ENCODE measurements around the gene TET1. TPM values are rescaled to one million over a fixed set of nuclear protein-coding genes. Genes with fewer than 3 reads are reported as not detected.
"Not testable (repeated sequence)": the region's sequence is repeated elsewhere in the genome, so short reads cannot be mapped to it uniquely, and the experiment has no call there.

Gene TET1
- 15.1 TPM for total RNA-seq

GRCh38 chr10:68560186-68560942 is at the start of gene TET1:
TET1 (plus strand) TSS chr10:68560337; CDS start chr10:68572339, 12,002 bp downstream.
- Histone ChIP-seq H3K27ac (ENCODE audit: low read depth, low read length) (no peak within 1 kb of the TSS), H3K4me1 (ENCODE audit: control insufficient read depth in 3 of 3, insufficient read depth in 3 of 3, low read length in 3 of 3) (peaks cover 0 to 12% (median 4%) of the 10 kb centered on the region in 3 donors), H3K4me3 (ENCODE audit: low read length in 3 of 3) (peak within 1 kb of the TSS; percentile 72 to 81 (median 80)), H3K36me3 (ENCODE audit: control insufficient read depth in 3 of 3, insufficient read depth in 3 of 3, low read length in 3 of 3) (no peaks in the 10 kb centered on the region), H3K9me3 (ENCODE audit: control insufficient read depth in 3 of 3, low read length in 3 of 3) (no peaks in the 10 kb centered on the region), H3K27me3 (ENCODE audit: control insufficient read depth in 3 of 3, insufficient read depth in 3 of 3, low read length in 3 of 3) (peaks cover 0 to 17% (median 8%) of the 10 kb centered on the region in 3 donors), H3K9ac (ENCODE audit: low read depth in 1 of 3, low read length in 3 of 3) (peak within 1 kb of the TSS; percentile 59 to 83 (median 77))

- not testable (repeated sequence) for H3K9ac ChIP-seq (ENCODE audit: low read depth in 1 of 3, low read length in 3 of 3); H3K36me3 ChIP-seq (ENCODE audit: control insufficient read depth in 3 of 3, insufficient read depth in 3 of 3, low read length in 3 of 3); H3K4me1 ChIP-seq (ENCODE audit: control insufficient read depth in 3 of 3, insufficient read depth in 3 of 3, low read length in 3 of 3); H3K9me3 ChIP-seq (ENCODE audit: control insufficient read depth in 3 of 3, low read length in 3 of 3); H3K27me3 ChIP-seq (ENCODE audit: control insufficient read depth in 3 of 3, insufficient read depth in 3 of 3, low read length in 3 of 3); H3K4me3 ChIP-seq (ENCODE audit: low read length in 3 of 3); H3K27ac ChIP-seq (ENCODE audit: low read depth, low read length)
These were observed 43.9 kb upstream of the TET1 start for GRCh38 chr10:68516216-68516615.

GRCh38 chr10:68516766-68517165 is 43.4 kb upstream of the TET1 start:
- H3K9ac ChIP-seq (ENCODE audit: low read depth in 1 of 3, low read length in 3 of 3), result no peak overlapping the region
- H3K9me3 ChIP-seq (ENCODE audit: control insufficient read depth in 3 of 3, low read length in 3 of 3), result no peaks in the 10 kb centered on the region
- peaks cover 0 to 2% (median 0%) of the 10 kb centered on the region in 3 donors for H3K36me3 ChIP-seq (ENCODE audit: control insufficient read depth in 3 of 3, insufficient read depth in 3 of 3, low read length in 3 of 3)
- H3K4me1 ChIP-seq (ENCODE audit: control insufficient read depth in 3 of 3, insufficient read depth in 3 of 3, low read length in 3 of 3), result no peaks in the 10 kb centered on the region
- no peak overlapping the region for H3K27ac ChIP-seq (ENCODE audit: low read depth, low read length)
- no peak overlapping the region for H3K4me3 ChIP-seq (ENCODE audit: low read length in 3 of 3)
- H3K27me3 ChIP-seq (ENCODE audit: control insufficient read depth in 3 of 3, insufficient read depth in 3 of 3, low read length in 3 of 3), result no peaks in the 10 kb centered on the region

- Histone ChIP-seq H3K36me3 (ENCODE audit: control insufficient read depth in 3 of 3, insufficient read depth in 3 of 3, low read length in 3 of 3) (peaks cover 0 to 4% (median 0%) of the 10 kb centered on the region in 3 donors), H3K9me3 (ENCODE audit: control insufficient read depth in 3 of 3, low read length in 3 of 3) (no peaks in the 10 kb centered on the region), H3K27ac (ENCODE audit: low read depth, low read length) (no peak overlapping the region), H3K27me3 (ENCODE audit: control insufficient read depth in 3 of 3, insufficient read depth in 3 of 3, low read length in 3 of 3) (no peaks in the 10 kb centered on the region), H3K9ac (ENCODE audit: low read depth in 1 of 3, low read length in 3 of 3) (no peak overlapping the region), H3K4me3 (ENCODE audit: low read length in 3 of 3) (no peak overlapping the region), H3K4me1 (ENCODE audit: control insufficient read depth in 3 of 3, insufficient read depth in 3 of 3, low read length in 3 of 3) (no peaks in the 10 kb centered on the region)
These were observed 42.9 kb upstream of the TET1 start for GRCh38 chr10:68517188-68517587.

GRCh38 chr10:68518609-68519008 is 41.5 kb upstream of the TET1 start:
- not testable (repeated sequence) for H3K27me3 ChIP-seq (ENCODE audit: control insufficient read depth in 3 of 3, insufficient read depth in 3 of 3, low read length in 3 of 3); H3K4me1 ChIP-seq (ENCODE audit: control insufficient read depth in 3 of 3, insufficient read depth in 3 of 3, low read length in 3 of 3); H3K4me3 ChIP-seq (ENCODE audit: low read length in 3 of 3); H3K27ac ChIP-seq (ENCODE audit: low read depth, low read length); H3K9ac ChIP-seq (ENCODE audit: low read depth in 1 of 3, low read length in 3 of 3); H3K9me3 ChIP-seq (ENCODE audit: control insufficient read depth in 3 of 3, low read length in 3 of 3); H3K36me3 ChIP-seq (ENCODE audit: control insufficient read depth in 3 of 3, insufficient read depth in 3 of 3, low read length in 3 of 3)

GRCh38 chr10:68525490-68526038 is 34.6 kb upstream of the TET1 start:
- H3K27ac ChIP-seq (ENCODE audit: low read depth, low read length); H3K4me3 ChIP-seq (ENCODE audit: low read length in 3 of 3); H3K27me3 ChIP-seq (ENCODE audit: control insufficient read depth in 3 of 3, insufficient read depth in 3 of 3, low read length in 3 of 3); H3K36me3 ChIP-seq (ENCODE audit: control insufficient read depth in 3 of 3, insufficient read depth in 3 of 3, low read length in 3 of 3); H3K9ac ChIP-seq (ENCODE audit: low read depth in 1 of 3, low read length in 3 of 3); H3K4me1 ChIP-seq (ENCODE audit: control insufficient read depth in 3 of 3, insufficient read depth in 3 of 3, low read length in 3 of 3); H3K9me3 ChIP-seq (ENCODE audit: control insufficient read depth in 3 of 3, low read length in 3 of 3): not testable (repeated sequence)

GRCh38 chr10:68526634-68527307 is 33.4 kb upstream of the TET1 start:
- Histone ChIP-seq H3K9ac (ENCODE audit: low read depth in 1 of 3, low read length in 3 of 3) (peak overlapping the region; percentile 91 to 100 (median 98)), H3K27ac (ENCODE audit: low read depth, low read length) (peak overlapping the region; percentile 98), H3K27me3 (ENCODE audit: control insufficient read depth in 3 of 3, insufficient read depth in 3 of 3, low read length in 3 of 3) (no peaks in the 10 kb centered on the region), H3K4me1 (ENCODE audit: control insufficient read depth in 3 of 3, insufficient read depth in 3 of 3, low read length in 3 of 3) (peaks cover 4 to 8% (median 7%) of the 10 kb centered on the region in 3 donors), H3K9me3 (ENCODE audit: control insufficient read depth in 3 of 3, low read length in 3 of 3) (no peaks in the 10 kb centered on the region), H3K4me3 (ENCODE audit: low read length in 3 of 3) (peak overlapping the region; percentile 96 to 99 (median 98)), H3K36me3 (ENCODE audit: control insufficient read depth in 3 of 3, insufficient read depth in 3 of 3, low read length in 3 of 3) (peaks cover 0 to 2% (median 2%) of the 10 kb centered on the region in 3 donors)

GRCh38 chr10:68536973-68537372 is 23.2 kb upstream of the TET1 start:
- H3K4me3 ChIP-seq (ENCODE audit: low read length in 3 of 3), result peak overlapping the region in 1 of 3 donors; percentile 22
- H3K9ac ChIP-seq (ENCODE audit: low read depth in 1 of 3, low read length in 3 of 3), result no peak overlapping the region
- H3K4me1 ChIP-seq (ENCODE audit: control insufficient read depth in 3 of 3, insufficient read depth in 3 of 3, low read length in 3 of 3), result peaks cover 0 to 11% (median 5%) of the 10 kb centered on the region in 3 donors
- no peak overlapping the region for H3K27ac ChIP-seq (ENCODE audit: low read depth, low read length)
- H3K27me3 ChIP-seq (ENCODE audit: control insufficient read depth in 3 of 3, insufficient read depth in 3 of 3, low read length in 3 of 3), result no peaks in the 10 kb centered on the region
- H3K36me3 ChIP-seq (ENCODE audit: control insufficient read depth in 3 of 3, insufficient read depth in 3 of 3, low read length in 3 of 3), result no peaks in the 10 kb centered on the region
- no peaks in the 10 kb centered on the region for H3K9me3 ChIP-seq (ENCODE audit: control insufficient read depth in 3 of 3, low read length in 3 of 3)

GRCh38 chr10:68537796-68538195 is 22.3 kb upstream of the TET1 start:
- no peak overlapping the region for H3K9ac ChIP-seq (ENCODE audit: low read depth in 1 of 3, low read length in 3 of 3)
- peaks cover 0 to 18% (median 11%) of the 10 kb centered on the region in 3 donors for H3K4me1 ChIP-seq (ENCODE audit: control insufficient read depth in 3 of 3, insufficient read depth in 3 of 3, low read length in 3 of 3)
- no peaks in the 10 kb centered on the region for H3K27me3 ChIP-seq (ENCODE audit: control insufficient read depth in 3 of 3, insufficient read depth in 3 of 3, low read length in 3 of 3)
- H3K9me3 ChIP-seq (ENCODE audit: control insufficient read depth in 3 of 3, low read length in 3 of 3), result no peaks in the 10 kb centered on the region
- no peak overlapping the region for H3K27ac ChIP-seq (ENCODE audit: low read depth, low read length)
- no peaks in the 10 kb centered on the region for H3K36me3 ChIP-seq (ENCODE audit: control insufficient read depth in 3 of 3, insufficient read depth in 3 of 3, low read length in 3 of 3)
- H3K4me3 ChIP-seq (ENCODE audit: low read length in 3 of 3), result no peak overlapping the region

Measured in skeletal muscle tissue (tissue), 4 donors.